Measurements from ENCODE around the gene PRRT4.

PRRT4 gene

GRCh38 chr7:128370491-128370890, 9.0 kb upstream of the PRRT4 start:
- DNase-seq, result no peak

DNA sequence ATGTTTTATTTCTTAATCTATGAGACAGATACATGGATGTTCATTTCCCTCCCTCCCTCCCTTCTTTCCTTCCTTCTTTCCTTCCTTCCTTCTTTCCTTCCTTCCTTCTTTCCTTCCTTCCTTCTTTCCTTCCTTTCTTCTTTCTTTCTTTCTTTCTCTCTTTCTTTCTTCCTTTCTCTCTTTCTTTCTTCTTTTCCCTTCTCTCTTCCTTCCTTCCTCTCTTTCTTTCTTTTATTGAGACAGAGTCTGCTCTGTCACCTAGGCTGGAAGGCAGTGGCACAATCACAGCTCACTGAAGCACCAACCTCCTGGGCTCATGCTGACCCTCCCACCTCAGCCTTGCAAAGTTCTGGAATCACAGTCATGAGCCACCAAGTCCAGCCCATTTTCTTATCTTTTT, 5.5 kb upstream of the PRRT4 start:
- no peak for DNase-seq

DNA sequence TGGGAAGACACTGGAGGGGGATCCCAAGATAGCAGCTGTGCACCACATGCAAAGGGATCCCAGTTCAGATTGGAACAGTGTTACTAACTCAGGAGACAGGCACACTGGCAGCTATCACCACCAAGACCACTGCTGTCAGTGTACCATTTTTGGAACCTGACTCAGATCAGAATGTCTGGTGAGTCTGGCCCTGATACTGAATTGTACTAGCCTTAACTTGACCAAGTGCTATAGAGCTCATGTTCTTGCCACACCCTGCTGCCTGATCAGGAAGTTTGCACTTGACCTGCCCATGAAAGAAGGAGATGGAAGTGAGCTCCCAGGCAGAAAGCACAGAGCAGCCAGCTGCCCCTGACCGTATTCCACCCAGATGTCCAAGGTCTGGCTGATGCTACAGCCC, 4.8 kb upstream of the PRRT4 start:
- no peak for DNase-seq

DNA sequence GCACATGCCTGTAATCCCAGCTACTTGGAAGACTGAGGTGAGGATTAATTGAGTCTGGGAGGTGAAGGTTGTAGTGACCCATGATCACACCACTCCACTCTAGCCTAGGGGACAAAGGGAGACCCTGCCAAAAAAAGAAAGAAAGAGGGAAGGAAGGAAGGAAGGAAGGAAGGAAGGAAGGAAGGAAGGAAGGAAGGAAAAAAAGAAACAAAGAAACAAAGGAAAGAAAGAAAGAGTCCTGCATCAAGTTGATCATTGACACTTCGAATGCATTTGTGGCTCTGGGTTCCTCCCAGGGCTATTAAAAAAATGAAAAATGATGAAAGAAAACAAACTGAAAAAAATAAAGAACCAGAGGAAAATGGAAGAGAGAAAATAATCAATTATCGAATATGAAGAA, 3.9 kb upstream of the PRRT4 start:
- no peak for DNase-seq

- DNase-seq, result no peak
These were observed 2.8 kb upstream of the PRRT4 start for GRCh38 chr7:128364166-128364870.

DNA sequence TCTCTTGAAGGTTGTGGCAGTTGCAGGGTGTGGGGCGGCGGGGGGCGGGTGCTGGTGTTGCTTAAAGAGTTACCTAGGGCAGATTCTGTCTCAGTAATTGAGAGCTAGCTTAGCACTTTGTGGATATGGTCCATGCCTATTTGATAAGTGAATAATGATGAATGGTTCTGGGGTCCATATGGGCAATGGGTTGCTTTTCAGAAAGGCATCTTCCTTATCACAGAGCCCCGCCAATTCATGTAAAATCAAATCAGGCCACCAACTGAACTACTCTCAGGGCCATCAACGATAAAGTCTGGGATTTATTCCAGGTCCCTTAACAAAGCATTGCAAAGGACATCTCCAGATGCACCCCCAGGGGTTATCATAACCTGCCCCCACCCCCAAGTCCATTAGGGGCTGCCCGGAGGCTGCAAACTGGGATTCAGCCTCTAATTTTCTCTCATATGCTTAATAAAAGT, 1.8 kb upstream of the PRRT4 start:
- no peak for DNase-seq

DNA sequence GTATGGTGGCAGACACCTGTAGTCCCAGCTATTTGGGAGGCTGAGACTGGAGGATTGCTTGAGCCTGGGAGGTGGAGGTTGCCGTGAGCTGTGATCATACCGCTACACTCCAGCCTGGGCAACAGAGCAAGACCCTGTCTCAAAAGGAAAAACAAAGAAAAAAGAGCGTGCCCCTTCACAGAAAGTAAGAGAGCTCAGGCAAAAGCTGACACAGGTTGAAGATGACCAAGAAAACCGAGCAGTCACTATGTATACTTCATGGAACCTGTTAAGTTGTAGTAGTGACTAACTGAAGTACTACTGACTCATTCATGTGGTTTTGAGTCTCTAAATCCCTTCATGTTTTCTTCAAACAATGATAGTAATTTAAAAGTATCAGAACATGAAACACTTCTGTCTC, 1.2 kb upstream of the PRRT4 start:
- no peak for DNase-seq

GRCh38 chr7:128360359-128360678, 1.2 kb downstream of the PRRT4 start:
- no peak for DNase-seq

DNA sequence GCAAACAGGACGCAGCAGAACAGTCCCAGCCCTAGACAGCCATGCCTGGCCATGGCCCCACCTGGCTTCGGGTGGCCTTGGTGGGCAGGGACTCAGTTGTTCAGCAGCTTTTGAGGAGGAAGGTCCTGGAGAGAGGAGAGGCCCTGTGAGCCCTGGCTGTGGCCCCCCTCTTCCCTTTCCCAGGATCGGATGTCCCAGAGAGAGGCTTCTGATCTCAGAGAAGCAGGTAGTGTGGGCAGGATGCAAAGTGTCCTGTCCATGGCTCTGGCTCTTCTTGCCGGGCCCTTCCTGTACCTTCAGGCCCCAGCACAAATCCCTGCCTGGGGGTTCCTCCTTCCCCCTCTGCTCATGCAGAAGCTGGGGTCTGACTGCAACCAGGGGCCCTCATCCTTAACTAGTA, 1.6 kb downstream of the PRRT4 start:
- DNase-seq, result no peak

GRCh38 chr7:128359336-128359735, 2.2 kb downstream of the PRRT4 start:
- DNase-seq, result no peak

GRCh38 chr7:128358233-128358632, 3.3 kb downstream of the PRRT4 start:
- no peak for DNase-seq

GRCh38 chr7:128357217-128357613, 4.3 kb downstream of the PRRT4 start:
- DNase-seq, result no peak

DNA sequence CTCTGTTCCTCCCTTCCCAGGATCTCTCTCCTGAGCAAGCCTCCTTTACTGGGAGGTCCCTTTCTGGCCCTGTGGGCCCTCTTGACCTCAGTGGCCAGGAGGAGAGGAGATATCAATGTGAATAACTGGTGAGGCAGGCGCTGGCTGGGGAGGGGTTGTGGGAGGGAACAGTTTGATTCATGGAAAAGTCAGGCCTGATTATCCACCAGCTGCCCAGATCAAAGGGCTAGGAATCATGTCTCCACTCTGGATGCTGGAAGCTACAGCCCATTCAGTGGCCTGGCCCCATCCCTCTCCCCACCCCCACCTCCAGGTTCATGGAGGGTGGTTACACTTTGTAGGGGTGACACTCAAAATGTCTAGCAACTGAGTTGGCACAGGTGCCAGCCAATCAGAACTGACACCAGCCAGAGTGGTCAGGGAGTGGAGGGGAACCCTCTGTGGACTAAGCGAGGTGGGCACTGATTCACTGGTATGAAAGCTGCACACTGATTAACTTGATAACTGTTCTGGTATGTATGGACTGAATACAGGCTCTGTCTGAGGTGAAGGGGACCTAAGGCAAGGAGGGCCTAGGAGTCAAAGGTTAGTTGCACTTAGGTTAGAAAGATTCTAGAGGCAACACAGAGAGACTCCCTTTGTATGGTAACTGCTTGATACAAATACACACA, 4.8 kb downstream of the PRRT4 start:
- DNase-seq, result no peak

DNA sequence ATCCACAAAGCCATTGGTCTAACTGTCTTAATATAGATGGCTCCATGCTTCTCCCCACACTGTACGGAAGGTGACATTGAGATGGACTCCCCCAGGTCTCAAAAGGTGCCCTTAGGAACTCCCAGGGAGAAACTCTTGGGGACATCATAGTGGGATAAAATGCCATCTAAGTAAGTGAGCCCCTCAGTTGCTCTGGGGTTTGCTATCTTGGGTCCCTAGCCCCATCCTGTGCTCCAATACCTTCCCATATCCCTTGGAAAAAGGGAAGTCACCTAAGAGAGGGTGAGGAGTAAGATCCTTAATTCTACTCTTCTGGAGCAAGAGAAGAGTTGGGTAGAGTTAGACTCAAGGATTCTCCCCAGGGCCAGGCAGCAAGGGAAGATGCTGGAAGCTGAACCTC, 7.9 kb downstream of the PRRT4 start:
- no peak for DNase-seq

DNA sequence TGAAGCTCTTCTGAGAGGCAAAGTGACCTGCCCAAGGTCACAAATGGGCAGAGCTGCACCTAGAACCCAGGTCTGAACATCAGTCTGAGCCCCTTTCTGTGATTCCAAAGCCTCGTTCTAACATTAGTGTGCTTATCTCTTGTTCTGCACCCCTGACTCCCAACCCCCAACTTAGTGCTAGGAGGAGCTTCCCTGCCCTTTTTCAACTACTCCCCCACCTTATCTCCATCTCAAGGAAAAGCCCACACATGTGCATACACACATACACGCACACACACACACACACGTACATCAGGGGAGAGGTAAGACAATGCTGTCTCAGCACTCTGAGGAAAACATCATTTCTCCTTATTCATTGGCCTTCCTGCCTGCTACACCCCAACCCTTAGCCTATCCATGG, 8.3 kb downstream of the PRRT4 start:
- DNase-seq, result no peak

- DNase-seq, result no peak
These were observed 8.9 kb downstream of the PRRT4 start for GRCh38 chr7:128352636-128353035.

- DNase-seq, result peak; percentile 72
These were observed 9.3 kb downstream of the PRRT4 start for GRCh38 chr7:128352153-128352537.

- DNase-seq, result peak; percentile 73
These were observed 10.0 kb downstream of the PRRT4 start for GRCh38 chr7:128351296-128352152.

- DNase-seq, result no peak
These were observed 10.7 kb downstream of the PRRT4 start for GRCh38 chr7:128350708-128351295.

DNA sequence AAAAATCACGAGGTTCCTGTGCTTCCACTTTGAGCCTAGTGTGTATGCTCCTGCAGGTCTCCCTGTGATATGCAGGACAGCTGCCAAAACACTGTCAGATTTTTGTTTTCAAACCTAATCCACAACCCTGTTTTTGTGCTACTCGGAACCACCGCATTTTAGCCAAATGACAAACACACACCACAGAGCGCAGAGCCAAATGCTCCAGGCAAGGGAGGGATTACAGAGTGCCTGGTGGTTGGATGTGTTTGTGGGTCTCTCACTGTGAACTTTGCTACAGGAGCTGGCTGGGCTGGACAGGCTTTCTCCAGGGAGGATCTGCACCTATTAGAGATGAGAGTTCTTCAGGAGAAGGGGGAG, 12.0 kb downstream of the PRRT4 start:
- DNase-seq, result no peak

DNA sequence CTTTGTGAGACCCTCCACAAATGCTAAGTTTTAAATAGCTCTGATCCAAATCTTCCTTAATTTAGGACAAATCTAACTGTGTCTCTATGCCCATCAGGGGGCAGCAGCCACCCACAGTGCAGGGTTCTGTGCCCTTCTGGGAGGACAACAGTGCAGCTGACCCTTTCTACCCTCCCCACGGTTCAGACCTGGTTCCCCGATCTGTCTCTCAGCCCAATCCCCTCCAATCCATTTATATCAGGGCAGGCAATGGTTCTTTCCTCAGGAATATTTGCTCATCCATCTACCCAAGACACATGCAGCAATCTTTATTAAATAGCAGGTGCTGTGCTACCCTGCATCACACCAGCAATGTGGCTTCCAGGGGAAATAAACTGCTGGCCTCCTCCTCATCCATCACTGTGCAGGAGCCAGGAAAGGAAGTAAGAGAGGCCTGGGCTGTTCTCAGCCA, 13.8 kb downstream of the PRRT4 start:
- DNase-seq, result peak; percentile 76

GRCh38 chr7:128344431-128344774, 17.1 kb downstream of the PRRT4 start:
- DNase-seq, result no peak

GRCh38 chr7:128343554-128344430, 17.7 kb downstream of the PRRT4 start, which contains the start of gene RBM28:
Gene RBM28, minus strand, starts transcription at chr7:128343908. Its CDS starts 115 bp downstream, at chr7:128343793.
- peak; percentile 94 for DNase-seq
